ENCODE results near the gene GLDC. TPM values are rescaled to one million over a fixed set of nuclear protein-coding genes. Genes with fewer than 3 reads are reported as not detected.

The GLDC gene
- 0.81 and 4.3 TPM in 2 replicates for total RNA-seq

GRCh38 chr9:6645355-6646292 lies at the start of gene GLDC:
Gene GLDC (minus strand): TSS chr9:6645729. CDS start chr9:6645499, 230 bp downstream.

Other genes with a start within 250 kb of the GLDC start
- 40.8 and 111 TPM in 2 replicates for gene UHRF2, start 232.5 kb downstream of the GLDC start, total RNA-seq
- 15.5 and 34.7 TPM in 2 replicates for gene KDM4C, start 112.2 kb upstream of the GLDC start, total RNA-seq

Measured in bladder microvascular endothelial cell (primary cell).